GM18519 (cell line): Measurements from ENCODE around the gene MED13.
A peak's percentile ranks its signal among the peaks of the same experiment; 100 is the strongest.
"Not testable (repeated sequence)": the region's sequence is repeated elsewhere in the genome, so short reads cannot be mapped to it uniquely, and the experiment has no call there.

ENCODE experiments used
- ATAC-seq: cut with Tn5 transposase; IDR thresholded peaks from one replicate; pipeline ENCODE4 v1.9.1; 2021; ENCODE audit warnings: mild to moderate bottlenecking, moderate library complexity; ENCODE audit not compliant: unreplicated experiment, low FRiP score

The MED13 gene

GRCh38 chr17:62090021-62090824 lies 25.1 kb upstream of the MED13 start:
- no peak for ATAC-seq

- no peak for ATAC-seq
Observed at GRCh38 chr17:62089334-62089733, 24.3 kb upstream of the MED13 start.

GRCh38 chr17:62086737-62087136 lies 21.7 kb upstream of the MED13 start:
- ATAC-seq = no peak

GRCh38 chr17:62085511-62086408 lies 20.7 kb upstream of the MED13 start:
- no peak for ATAC-seq

- no peak for ATAC-seq
Observed at GRCh38 chr17:62084585-62084984, 19.5 kb upstream of the MED13 start.

GRCh38 chr17:62083651-62084050 lies 18.6 kb upstream of the MED13 start:
- no peak for ATAC-seq

- no peak for ATAC-seq
Observed at GRCh38 chr17:62080647-62081046, 15.6 kb upstream of the MED13 start.

- no peak for ATAC-seq
Observed at GRCh38 chr17:62078009-62078408, 12.9 kb upstream of the MED13 start.

- no peak for ATAC-seq
Observed at GRCh38 chr17:62076864-62077788, 12.0 kb upstream of the MED13 start.

- no peak for ATAC-seq
Observed at GRCh38 chr17:62075308-62075815, 10.3 kb upstream of the MED13 start.

GRCh38 chr17:62073993-62074392 lies 8.9 kb upstream of the MED13 start:
- no peak for ATAC-seq

- ATAC-seq = not testable (repeated sequence)
Observed at GRCh38 chr17:62072855-62073254, 7.8 kb upstream of the MED13 start.

- no peak for ATAC-seq
Observed at GRCh38 chr17:62070900-62071299, 5.8 kb upstream of the MED13 start.

- ATAC-seq = no peak
Observed at GRCh38 chr17:62067165-62068145, 2.4 kb upstream of the MED13 start.

- ATAC-seq = peak; percentile 64
Observed at GRCh38 chr17:62065611-62066468, 762 bp upstream of the MED13 start.

GRCh38 chr17:62064029-62064790 lies 868 bp downstream of the MED13 start:
- no peak for ATAC-seq

- ATAC-seq = no peak
Observed at GRCh38 chr17:62062944-62063343, 2.1 kb downstream of the MED13 start.
